Activated gamma-delta T cell (primary cell): ENCODE results near the gene NEGR1.

Source experiments
- DNase-seq: peaks from one replicate; lab custom pipeline; 2025; lab: John Stamatoyannopoulos, UW

NEGR1 gene

DNA sequence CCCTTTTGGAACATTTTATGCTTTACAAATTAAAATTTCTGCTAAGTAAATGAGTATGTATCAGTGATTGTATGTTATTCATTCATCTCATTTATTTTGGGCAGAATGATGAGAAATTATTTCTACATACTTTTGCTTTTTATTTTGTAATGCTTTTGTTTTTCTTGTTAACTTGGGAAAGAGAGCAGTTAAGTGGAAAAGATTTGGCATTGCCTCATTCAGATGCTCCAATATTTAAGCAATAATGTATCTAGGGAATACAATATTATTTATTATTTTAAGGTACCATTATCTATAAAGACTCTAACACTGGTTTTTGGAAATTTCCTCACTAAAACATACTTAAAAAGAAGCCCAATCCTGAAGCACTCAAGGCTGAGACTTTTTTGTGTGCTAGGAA, 431.8 kb downstream of the NEGR1 start:
- no peak for DNase-seq

GRCh38 chr1:71843012-71843411, 439.3 kb downstream of the NEGR1 start:
- DNase-seq, result no peak

GRCh38 chr1:71839876-71840275, 442.5 kb downstream of the NEGR1 start:
- no peak for DNase-seq

DNA sequence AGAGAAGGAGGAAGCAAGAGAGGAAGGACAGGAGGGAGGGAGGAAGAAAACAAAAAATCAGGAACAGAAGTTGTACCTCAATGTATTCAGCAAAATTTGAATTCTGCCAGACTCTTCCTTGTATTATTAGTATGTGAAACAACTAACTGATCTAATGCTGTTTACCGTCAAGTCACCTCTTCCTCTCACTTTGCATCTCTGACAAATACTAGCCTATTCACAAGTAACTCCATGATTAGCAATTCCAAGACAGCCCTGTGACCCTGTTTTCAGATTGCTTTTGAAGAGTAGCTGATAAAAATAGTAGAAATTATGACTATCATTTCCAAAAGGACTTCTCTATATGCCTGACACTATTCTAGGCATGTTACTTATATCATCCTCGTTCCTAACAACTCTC, 445.4 kb downstream of the NEGR1 start:
- DNase-seq, result no peak

DNA sequence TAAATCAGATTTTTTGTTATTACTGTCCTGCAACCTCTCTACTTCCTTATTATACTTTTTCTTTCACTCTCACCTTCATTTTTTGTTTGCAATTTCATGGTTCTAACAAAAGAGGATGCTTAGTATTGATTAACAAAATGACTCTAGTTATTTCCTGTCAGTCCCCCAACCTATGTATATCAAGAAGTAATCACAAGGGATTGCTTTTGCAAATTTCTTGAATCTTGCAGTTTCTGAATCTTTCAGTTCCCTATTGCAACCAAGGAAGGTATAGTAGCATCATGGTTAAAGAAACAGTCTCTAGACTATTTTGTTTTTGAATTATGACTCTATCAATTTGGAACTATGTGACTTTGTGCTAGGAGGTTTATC, 446.9 kb downstream of the NEGR1 start:
- no peak for DNase-seq

GRCh38 chr1:71834601-71835441, 447.5 kb downstream of the NEGR1 start:
- no peak for DNase-seq

GRCh38 chr1:71831646-71832045, 450.7 kb downstream of the NEGR1 start:
- no peak for DNase-seq

- no peak for DNase-seq
These were observed 453.0 kb downstream of the NEGR1 start for GRCh38 chr1:71829346-71829745.

DNA sequence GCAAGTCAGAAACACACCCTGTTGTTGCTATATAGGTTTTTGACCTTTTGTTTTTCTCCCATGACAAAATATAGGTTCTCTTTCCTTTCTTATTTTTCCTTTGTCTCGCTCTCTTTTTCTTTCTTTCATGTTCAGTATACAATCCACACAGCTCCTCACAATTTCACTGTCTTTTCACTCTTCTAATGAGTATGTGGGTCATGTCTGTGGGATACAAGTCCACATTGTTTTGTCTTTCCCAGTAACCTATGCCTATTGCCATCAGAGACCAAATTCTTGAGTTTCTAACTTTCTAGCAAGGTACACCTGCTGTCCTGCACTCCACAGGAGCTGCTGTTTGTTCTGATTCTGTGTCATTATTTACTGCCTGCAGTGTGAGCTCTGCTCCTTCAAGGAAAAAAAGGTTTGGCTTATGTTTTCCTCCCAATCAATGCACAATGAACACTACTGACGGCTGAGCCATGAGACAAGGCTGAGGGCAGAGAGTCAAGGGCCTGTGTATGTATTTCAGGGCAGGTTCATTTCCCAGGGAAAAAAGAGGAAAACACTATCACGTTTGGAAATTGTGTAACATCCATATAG, 453.8 kb downstream of the NEGR1 start:
- no peak for DNase-seq

DNA sequence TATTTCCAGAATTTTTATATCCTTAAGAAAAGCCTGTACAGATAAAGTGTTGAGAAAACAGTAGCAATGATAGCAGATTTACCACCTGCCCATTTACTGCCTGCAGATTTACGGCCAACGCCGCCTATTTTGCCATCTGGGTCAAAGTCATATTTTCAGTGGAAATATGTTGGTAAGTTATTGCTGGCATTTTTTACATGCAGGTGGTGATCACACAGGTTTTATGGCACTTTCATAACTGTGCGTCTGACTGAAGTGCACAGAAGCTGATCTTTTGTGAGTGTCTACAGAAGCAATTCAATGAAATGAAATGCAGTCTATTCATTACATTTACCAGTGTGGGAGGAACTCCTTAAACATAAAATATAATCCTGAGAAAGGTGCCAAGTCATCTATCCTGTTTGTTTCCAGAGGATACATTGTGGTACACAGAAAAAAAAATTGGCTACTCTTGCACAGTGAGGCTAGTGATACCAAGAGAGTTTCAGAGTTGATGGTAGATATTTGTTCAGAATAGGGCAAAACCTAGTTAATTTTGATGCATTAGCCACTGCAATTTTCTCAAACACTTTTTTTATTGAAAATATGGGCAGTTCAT, 458.5 kb downstream of the NEGR1 start:
- no peak for DNase-seq

DNA sequence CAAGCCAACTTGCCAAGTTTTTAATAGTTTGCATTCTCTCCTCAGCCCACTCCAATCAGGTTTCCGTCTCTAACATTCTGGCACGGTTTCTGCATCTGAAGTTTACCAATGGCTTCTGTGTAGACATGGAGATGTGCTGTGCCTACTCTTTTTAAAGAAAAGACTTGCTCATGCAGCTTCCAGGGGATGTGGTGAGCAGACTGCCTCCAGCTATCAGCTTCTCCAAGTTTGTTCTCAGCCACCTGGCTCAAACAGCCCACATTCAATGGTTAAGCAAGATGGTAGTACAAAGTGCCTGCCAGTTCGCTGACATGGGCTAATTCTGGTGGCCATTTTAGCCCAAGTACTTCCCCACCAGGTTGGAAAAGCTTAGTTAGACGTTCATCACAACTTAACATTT, 465.3 kb downstream of the NEGR1 start:
- DNase-seq, result no peak

DNA sequence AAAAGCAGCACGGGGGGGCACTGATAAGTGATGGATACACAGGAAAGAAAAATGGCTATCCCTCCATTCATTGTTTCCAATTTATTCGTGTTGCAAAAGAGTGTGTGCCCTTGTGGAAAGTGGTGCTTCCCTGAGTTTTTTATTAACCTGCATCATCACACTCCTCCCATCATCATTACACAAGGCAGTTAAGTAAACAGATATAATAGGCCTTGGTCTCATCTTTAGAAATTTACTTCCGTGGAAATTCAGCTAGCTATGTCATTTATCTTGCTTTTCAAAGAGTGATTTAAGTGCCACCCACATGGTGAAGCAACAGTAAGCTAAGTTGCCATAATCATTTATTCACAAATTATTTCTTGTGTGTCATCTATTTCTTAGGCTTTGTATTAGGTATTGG, 473.3 kb downstream of the NEGR1 start:
- DNase-seq, result no peak

- DNase-seq, result no peak
These were observed 478.2 kb downstream of the NEGR1 start for GRCh38 chr1:71804140-71804539.

DNA sequence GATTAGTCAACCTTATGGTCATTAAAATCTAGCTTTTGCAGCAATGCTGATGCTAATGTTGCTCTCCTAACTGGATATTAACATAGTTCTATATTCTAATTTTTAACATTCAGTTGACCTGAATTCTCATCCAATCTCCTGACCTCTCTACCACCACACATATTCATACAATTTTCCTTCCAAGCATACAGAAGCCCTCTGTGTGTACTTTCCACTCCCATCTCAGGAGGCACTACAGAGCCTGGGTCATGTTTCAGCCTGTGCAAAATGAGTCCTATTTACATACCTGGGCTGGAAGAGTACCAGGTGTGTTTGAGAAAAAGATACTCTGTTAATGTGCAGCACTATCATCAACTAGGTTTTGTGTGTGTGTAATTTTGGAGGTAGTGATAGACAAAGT, 486.3 kb downstream of the NEGR1 start:
- DNase-seq, result no peak

DNA sequence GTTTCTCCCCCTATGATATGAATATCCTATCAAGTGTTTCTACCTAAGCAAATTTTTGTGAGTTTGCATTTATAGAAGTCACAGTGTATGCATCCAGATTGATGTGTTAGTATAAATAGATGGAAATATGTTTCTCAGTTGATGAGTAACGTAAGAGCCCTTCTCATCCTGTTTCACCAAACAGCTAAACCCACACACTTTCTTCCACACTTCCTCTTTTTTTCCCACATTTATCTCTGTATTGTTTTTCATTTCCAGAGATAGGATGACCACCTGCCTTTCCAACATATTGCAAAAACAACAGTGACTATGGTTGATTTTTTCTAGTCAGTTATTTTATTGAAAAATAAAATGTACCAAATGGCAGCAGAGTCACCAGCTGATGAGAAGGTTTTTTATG, 490.1 kb downstream of the NEGR1 start:
- DNase-seq, result no peak

- DNase-seq, result no peak
These were observed 494.2 kb downstream of the NEGR1 start for GRCh38 chr1:71788113-71788512.

GRCh38 chr1:71787699-71788098, 494.6 kb downstream of the NEGR1 start:
- no peak for DNase-seq

DNA sequence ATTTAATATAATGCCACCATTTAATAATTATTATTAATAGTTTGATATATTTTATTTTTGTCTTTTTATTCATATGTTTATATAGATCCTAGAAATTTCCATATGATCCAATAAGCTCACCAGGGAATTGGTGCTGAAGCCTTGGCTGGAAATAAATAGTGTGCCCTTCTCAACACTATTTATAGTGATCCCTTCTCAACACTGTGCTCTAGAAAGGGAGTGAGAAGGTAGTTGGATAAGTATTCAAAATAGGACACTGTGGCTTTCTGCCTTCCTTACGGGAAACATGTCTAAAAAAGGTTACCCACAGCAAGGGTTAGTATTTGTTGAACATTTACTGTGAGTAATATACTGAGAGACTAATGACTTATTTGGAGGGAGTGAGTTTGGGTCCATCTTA, 496.1 kb downstream of the NEGR1 start:
- no peak for DNase-seq

DNA sequence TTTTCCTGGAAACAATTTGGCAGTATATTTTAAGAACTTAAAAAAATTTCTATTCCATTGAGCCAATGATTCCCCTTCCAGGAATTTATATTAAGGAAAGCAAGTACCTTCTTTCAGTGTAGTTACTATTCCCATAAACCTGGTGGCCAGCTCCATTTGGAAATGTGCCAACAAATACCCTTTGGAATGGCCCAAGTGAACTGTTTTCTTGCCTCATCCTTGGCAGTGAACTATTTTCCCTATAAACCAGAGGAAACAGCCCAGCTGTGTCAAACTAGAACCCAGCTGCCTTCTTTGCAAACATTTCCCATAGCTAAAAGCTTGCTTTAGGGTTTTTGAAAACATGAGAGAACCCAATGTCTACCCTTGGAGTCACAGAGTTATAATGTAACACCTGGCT, 496.9 kb downstream of the NEGR1 start:
- DNase-seq, result no peak

- no peak for DNase-seq
These were observed 497.3 kb downstream of the NEGR1 start for GRCh38 chr1:71785000-71785399.

GRCh38 chr1:71784241-71784640, 498.1 kb downstream of the NEGR1 start:
- DNase-seq, result no peak

DNA sequence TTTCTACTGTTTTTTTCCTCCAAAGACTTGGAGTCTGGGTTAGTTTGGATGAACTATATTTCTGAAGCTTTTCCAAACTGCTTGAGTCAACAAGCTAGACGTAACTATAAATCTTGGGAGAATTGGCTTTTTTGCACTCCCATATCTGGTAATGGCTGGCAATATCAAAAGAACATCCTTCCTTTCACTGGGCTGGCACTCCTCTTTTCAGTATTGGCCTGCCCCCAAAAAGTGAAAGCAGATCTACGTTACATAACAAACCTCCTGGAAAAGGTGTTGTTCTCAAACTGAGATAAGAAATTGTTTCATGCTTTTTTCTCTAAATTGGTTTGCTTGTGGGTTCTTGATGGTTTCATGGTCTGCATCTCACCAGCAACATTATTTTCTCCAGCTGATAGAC, 499.3 kb downstream of the NEGR1 start:
- no peak for DNase-seq

- no peak for DNase-seq
These were observed 500.9 kb downstream of the NEGR1 start for GRCh38 chr1:71781450-71781849.
